Suprapubic skin (tissue), 4 donors: Measurements from ENCODE around the gene LTO1. TPM values are rescaled to one million over a fixed set of nuclear protein-coding genes. Genes with fewer than 3 reads are reported as not detected.

ENCODE experiments used
- DNase-seq, 2 donors: peaks; one replicate each; pipeline ENCODE4 v3.0.0-alpha.2; 2019; ENCODE audit warnings: low spot score in 2 of 2
- H3K27ac ChIP-seq: fragments of 200-600 bp; sonication (generic); one replicate; pipeline ENCODE4 v1.5.1; 2019
- H3K27me3 ChIP-seq: fragments of 200-600 bp; sonication (generic); one replicate; pipeline ENCODE4 v1.5.1; 2019
- H3K36me3 ChIP-seq: fragments of 200-600 bp; sonication (generic); one replicate; pipeline ENCODE4 v1.5.1; 2019
- H3K4me1 ChIP-seq: fragments of 200-600 bp; sonication (generic); one replicate; pipeline ENCODE4 v1.5.1; 2019
- H3K4me3 ChIP-seq: fragments of 200-600 bp; sonication (generic); one replicate; pipeline ENCODE4 v1.5.1; 2019; ENCODE audit warnings: mild to moderate bottlenecking
- H3K9me3 ChIP-seq: fragments of 200-600 bp; sonication (generic); one replicate; pipeline ENCODE4 v1.5.1; 2019
- CTCF ChIP-seq, 2 donors: fragments of 200-600 bp in 1 of 2; fragments of 450-650 bp in 1 of 2; sonication (generic) in 1 of 2; IDR thresholded peaks; one replicate each; pipeline ENCODE4 v1.5.1; 2016 to 2019; ENCODE audit warnings: antibody characterized with exemption in 2 of 2, mild to moderate bottlenecking in 1 of 2, moderate library complexity in 1 of 2
- EP300 ChIP-seq: sonication (generic); formaldehyde crosslinking; IDR thresholded peaks from one replicate; pipeline ENCODE4 v1.6.1; 2017; ENCODE audit warnings: antibody characterized with exemption
- POLR2A ChIP-seq, 2 donors: fragments of 450-650 bp; IDR thresholded peaks; one replicate each; pipeline ENCODE4 v1.6.1; 2017; ENCODE audit warnings: antibody characterized with exemption in 2 of 2, mild to moderate bottlenecking in 2 of 2, moderate library complexity in 2 of 2
- POLR2AphosphoS5 ChIP-seq, 3 donors: sonication (generic); formaldehyde crosslinking; IDR thresholded peaks; one replicate each; pipeline ENCODE4 v1.6.1; 2017; ENCODE audit warnings: antibody characterized with exemption in 3 of 3
- WGBS: methylation state at CpG from one replicate; pipeline ENCODE4 v1.1.5; 2018; 5-methylcytosine and 5-hydroxymethylcytosine counted together
- total RNA-seq, 4 donors: library from RNA; depleted of rRNA; stranded (reverse); fragments of >200 nt; gene quantifications; one replicate each; pipeline ENCODE4 v1.1.0, GENCODE V29; 2016

LTO1 gene
- total RNA-seq, 4 donors from 2014 or later = 20.6 to 41.4 (median 22.7) TPM

GRCh38 chr11:69643646-69644045 lies 31.5 kb downstream of the LTO1 start:
- TF ChIP-seq CTCF (IDR thresholded peaks at IDR 0.05) (no peak), POLR2AphosphoS5 (IDR thresholded peaks at IDR 0.05) (no peak), EP300 (no peak), POLR2A (IDR thresholded peaks at IDR 0.05) (no peak)
- peaks cover 56% of the 10 kb centered on the region for H3K4me1 ChIP-seq
- H3K4me3 ChIP-seq = peak overlapping the region; percentile 97
- peaks cover 23% of the 10 kb centered on the region for H3K36me3 ChIP-seq
- WGBS = 47% methylated on average over 11 of the region's 27 CpGs
- peak in 1 of 2 donors; percentile 79 for DNase-seq
- H3K9me3 ChIP-seq = no peaks in the 10 kb centered on the region
- no peaks in the 10 kb centered on the region for H3K27me3 ChIP-seq
- H3K27ac ChIP-seq = no peak overlapping the region

GRCh38 chr11:69642913-69643632 lies 32.1 kb downstream of the LTO1 start:
- peaks cover 18% of the 10 kb centered on the region for H3K36me3 ChIP-seq
- peaks cover 3% of the 10 kb centered on the region for H3K27me3 ChIP-seq
- peaks cover 62% of the 10 kb centered on the region for H3K4me1 ChIP-seq
- peak overlapping the region; percentile 97 for H3K4me3 ChIP-seq
- no peaks in the 10 kb centered on the region for H3K9me3 ChIP-seq
- TF ChIP-seq EP300 = no peak
- TF ChIP-seq POLR2A (IDR thresholded peaks at IDR 0.05) = no peak
- peak; percentile 92 for TF ChIP-seq CTCF (IDR thresholded peaks at IDR 0.05)
- TF ChIP-seq POLR2AphosphoS5 (IDR thresholded peaks at IDR 0.05) = peak in 2 of 3 donors; percentile 47 to 52
- 0% methylated on average over 8 of the region's 81 CpGs for WGBS
- peak overlapping the region; percentile 87 for H3K27ac ChIP-seq
- DNase-seq = peak in 1 of 2 donors; percentile 87

GRCh38 chr11:69642549-69642912 lies 32.6 kb downstream of the LTO1 start:
- Histone ChIP-seq H3K27me3 (peaks cover 8% of the 10 kb centered on the region), H3K4me3 (peak overlapping the region; percentile 97), H3K27ac (peak overlapping the region; percentile 87), H3K9me3 (no peaks in the 10 kb centered on the region), H3K4me1 (peaks cover 67% of the 10 kb centered on the region), H3K36me3 (peaks cover 12% of the 10 kb centered on the region)
- WGBS = 0% methylated on average over 21 of the region's 40 CpGs
- no peak for TF ChIP-seq POLR2AphosphoS5 (IDR thresholded peaks at IDR 0.05)
- TF ChIP-seq EP300 = no peak
- TF ChIP-seq CTCF (IDR thresholded peaks at IDR 0.05) = no peak
- TF ChIP-seq POLR2A (IDR thresholded peaks at IDR 0.05) = no peak
- peak in 1 of 2 donors; percentile 79 for DNase-seq

GRCh38 chr11:69641681-69642548 lies 33.2 kb downstream of the LTO1 start:
- Histone ChIP-seq H3K27me3 (peaks cover 8% of the 10 kb centered on the region), H3K4me1 (peaks cover 74% of the 10 kb centered on the region), H3K36me3 (peaks cover 8% of the 10 kb centered on the region), H3K4me3 (peak overlapping the region; percentile 97), H3K27ac (peak overlapping the region; percentile 87), H3K9me3 (no peaks in the 10 kb centered on the region)
- peak in 1 of 2 donors; percentile 78 for DNase-seq
- WGBS = 0% methylated on average over 43 of the region's 68 CpGs
- TF ChIP-seq POLR2AphosphoS5 (IDR thresholded peaks at IDR 0.05) = no peak
- TF ChIP-seq CTCF (IDR thresholded peaks at IDR 0.05) = no peak
- no peak for TF ChIP-seq POLR2A (IDR thresholded peaks at IDR 0.05)
